ENCODE results near the gene IVNS1ABP. TPM values are rescaled to one million over a fixed set of nuclear protein-coding genes. Genes with fewer than 3 reads are reported as not detected.

The IVNS1ABP gene
- total and polyA plus RNA-seq, 10 of the 15 experiments (the other 5 are each of a cell fraction or from before 2014, with no cell fraction given) = 19.2 to 154 (median 43.9) TPM

GRCh38 chr1:185250063-185250462 lies 67.0 kb downstream of the IVNS1ABP start (continued):
- TF ChIP-seq ZBTB11 (CRISPR knock-in tag; IDR thresholded peaks at IDR 0.05) (no peak), EED (IDR thresholded peaks at IDR 0.05; ENCODE audit: low read depth) (no peak), FOXK2 (IDR thresholded peaks at IDR 0.05) (no peak)

- H3K27me3 ChIP-seq (replicated peaks in 1 of 2; ENCODE audit: control insufficient read depth in 2 of 2, insufficient read depth in 2 of 2, low read length in 1 of 2) = no peaks in the 10 kb centered on the region
- no peaks in the 10 kb centered on the region for H4K20me1 ChIP-seq (ENCODE audit: control insufficient read depth, insufficient read depth)
- ChIA-PET RAD21 (ENCODE audit: unreplicated experiment) (interaction anchor here (2.1 kb wide), 1 partner anchor 10 kb away, joined by 7 read pairs; no protein-coding TSS in a partner anchor), CTCF (interaction anchor here (1.5 kb wide), 1 partner anchor 11 kb away, joined by 8 read pairs; no protein-coding TSS in a partner anchor), SMC1A (ENCODE audit: uncharacterized antibody, unreplicated experiment) (interaction anchor here (1.6 to 1.7 kb wide), 2 partner anchors 9 to 11 kb away, joined by 4 to 5 read pairs; no protein-coding TSS in a partner anchor), POLR2A (no interaction called here)
- 28% methylated on average over 2 of the region's 2 CpGs for WGBS (ENCODE audit: insufficient coverage, insufficient replicate concordance, low lambda C conversion rate, missing lambda C conversion rate)
- no TSS peak for BruUV-seq (replicated peaks)
- H2AFZ ChIP-seq (ENCODE audit: control insufficient read depth, low read depth, low read length) = no peak overlapping the region
- no peak overlapping the region for H3K4me2 ChIP-seq (ENCODE audit: control insufficient read depth, insufficient read depth)
- FAIRE-seq (no peak), ATAC-seq (no peak), DNase-seq (ENCODE audit: low read depth, low spot score) (no peak)
- no peaks in the 10 kb centered on the region for H3K9me3 ChIP-seq (replicated peaks; ENCODE audit: control insufficient read depth, insufficient read depth, low read length)
- no peaks in the 10 kb centered on the region for H3K36me3 ChIP-seq (ENCODE audit: control insufficient read depth in 2 of 2, insufficient read depth in 2 of 2, low read length in 1 of 2)
- no peaks in the 10 kb centered on the region for H3K4me1 ChIP-seq (ENCODE audit: control insufficient read depth, insufficient read depth, low read length)
- no peak overlapping the region for H3K27ac ChIP-seq (ENCODE audit: control insufficient read depth, insufficient read depth)
- H3K79me2 ChIP-seq (ENCODE audit: control insufficient read depth, insufficient read depth, low read length) = no peaks in the 10 kb centered on the region
- in situ Hi-C loops (cut with MboI) (no loop called here), intact Hi-C loops (cut with micrococcal nuclease; ENCODE audit: unreplicated experiment) (no loop called here)
- no peak overlapping the region for H3K9ac ChIP-seq (ENCODE audit: control insufficient read depth, insufficient read depth, low read length)
- no peak overlapping the region for H3K4me3 ChIP-seq
- TF ChIP-seq IRF5 (IDR thresholded peaks at IDR 0.05; ENCODE audit: borderline replicate concordance) (no peak), MTA3 (IDR thresholded peaks at IDR 0.05; ENCODE audit: borderline replicate concordance, low read length) (no peak), HDGF (IDR thresholded peaks at IDR 0.05) (no peak), TCF3 (IDR thresholded peaks at IDR 0.05; ENCODE audit: borderline replicate concordance, insufficient read depth, low read depth, low read length) (no peak), ETV6 (conservative IDR thresholded peaks at IDR 0.05 in 1 of 2, IDR thresholded peaks at IDR 0.05 in 1 of 2; ENCODE audit: borderline replicate concordance in 1 of 2, low read depth in 1 of 2) (no peak), ZZZ3 (IDR thresholded peaks at IDR 0.05; ENCODE audit: control insufficient read depth, insufficient read length, low read depth) (no peak), NFXL1 (IDR thresholded peaks at IDR 0.05; ENCODE audit: borderline replicate concordance) (no peak), ZSCAN29 (IDR thresholded peaks at IDR 0.05) (no peak), ASH2L (IDR thresholded peaks at IDR 0.05; ENCODE audit: borderline replicate concordance, low read depth) (no peak), MAX (IDR thresholded peaks at IDR 0.05; ENCODE audit: low read depth, low read length) (no peak), HCFC1 (IDR thresholded peaks at IDR 0.05; ENCODE audit: low read length) (no peak), IRF4 (IDR thresholded peaks at IDR 0.05; ENCODE audit: low read depth, low read length) (no peak), PAX5 (IDR thresholded peaks at IDR 0.05; ENCODE audit: borderline replicate concordance, low read depth, low read length) (no peak), KLF5 (IDR thresholded peaks at IDR 0.05; ENCODE audit: partially characterized antibody) (no peak)
Measured at GRCh38 chr1:185249563-185249962, 67.5 kb downstream of the IVNS1ABP start.

Measured in GM12878 (cell line).